ENCODE data around the gene FAM221B.

Gene FAM221B

DNA sequence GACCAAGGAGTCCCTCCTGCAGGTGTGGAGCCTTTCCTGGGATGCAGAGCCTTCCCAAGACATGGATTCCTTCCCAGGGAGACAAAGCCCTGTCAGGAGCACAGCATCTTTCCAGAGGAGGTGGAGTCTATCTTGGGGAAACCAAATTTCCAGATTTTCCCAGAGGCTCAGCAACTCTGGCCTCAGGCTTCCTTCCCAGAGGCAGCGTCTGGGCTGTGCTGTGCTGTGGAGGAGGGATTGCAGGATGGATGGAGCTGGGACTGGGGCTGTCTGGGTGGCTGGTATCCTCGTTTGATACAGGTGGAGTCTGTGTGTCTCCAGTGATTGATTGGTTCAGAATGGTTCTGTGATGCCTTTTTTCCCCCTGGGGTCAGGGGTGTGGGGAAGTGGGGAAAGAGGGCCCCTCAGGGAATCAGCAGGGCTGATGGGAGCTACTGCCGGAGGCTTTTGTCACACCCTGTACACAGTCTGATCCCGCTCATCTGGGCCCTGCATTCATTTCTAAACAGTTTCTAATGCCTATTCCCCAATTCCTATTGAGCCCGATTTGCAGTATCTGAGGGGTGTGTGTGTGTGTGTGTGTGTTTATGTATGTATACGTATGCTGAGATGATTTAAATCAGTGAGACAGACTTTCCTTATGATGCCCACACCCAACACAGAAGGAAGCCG, 25.7 kb upstream of the FAM221B start:
- peaks cover 18% of the 10 kb centered on the region for H3K4me1 ChIP-seq (ENCODE audit: low read depth, poor library complexity, severe bottlenecking)
- no peaks in the 10 kb centered on the region for H3K27me3 ChIP-seq (ENCODE audit: insufficient read depth, low read depth)
- no peak overlapping the region for H3K27ac ChIP-seq
- H3K4me2 ChIP-seq: no peak overlapping the region
- H4K20me1 ChIP-seq (ENCODE audit: insufficient read depth): no peaks in the 10 kb centered on the region
- no peak overlapping the region for H2AFZ ChIP-seq (ENCODE audit: low read depth)
- TF ChIP-seq, protein P1, sequence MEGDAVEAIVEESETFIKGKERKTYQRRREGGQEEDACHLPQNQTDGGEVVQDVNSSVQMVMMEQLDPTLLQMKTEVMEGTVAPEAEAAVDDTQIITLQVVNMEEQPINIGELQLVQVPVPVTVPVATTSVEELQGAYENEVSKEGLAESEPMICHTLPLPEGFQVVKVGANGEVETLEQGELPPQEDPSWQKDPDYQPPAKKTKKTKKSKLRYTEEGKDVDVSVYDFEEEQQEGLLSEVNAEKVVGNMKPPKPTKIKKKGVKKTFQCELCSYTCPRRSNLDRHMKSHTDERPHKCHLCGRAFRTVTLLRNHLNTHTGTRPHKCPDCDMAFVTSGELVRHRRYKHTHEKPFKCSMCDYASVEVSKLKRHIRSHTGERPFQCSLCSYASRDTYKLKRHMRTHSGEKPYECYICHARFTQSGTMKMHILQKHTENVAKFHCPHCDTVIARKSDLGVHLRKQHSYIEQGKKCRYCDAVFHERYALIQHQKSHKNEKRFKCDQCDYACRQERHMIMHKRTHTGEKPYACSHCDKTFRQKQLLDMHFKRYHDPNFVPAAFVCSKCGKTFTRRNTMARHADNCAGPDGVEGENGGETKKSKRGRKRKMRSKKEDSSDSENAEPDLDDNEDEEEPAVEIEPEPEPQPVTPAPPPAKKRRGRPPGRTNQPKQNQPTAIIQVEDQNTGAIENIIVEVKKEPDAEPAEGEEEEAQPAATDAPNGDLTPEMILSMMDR (conservative IDR thresholded peaks at IDR 0.05; ENCODE audit: low read depth, low read length): no peak
- no peak overlapping the region for H3K4me3 ChIP-seq (IDR thresholded peaks at IDR 0.05; ENCODE audit: insufficient read depth, low read depth, low read length)
- H3K79me2 ChIP-seq (ENCODE audit: insufficient read depth, low read depth): no peaks in the 10 kb centered on the region
- no peaks in the 10 kb centered on the region for H3K36me3 ChIP-seq (ENCODE audit: insufficient read depth)
- no peak overlapping the region for H3K9ac ChIP-seq

DNA sequence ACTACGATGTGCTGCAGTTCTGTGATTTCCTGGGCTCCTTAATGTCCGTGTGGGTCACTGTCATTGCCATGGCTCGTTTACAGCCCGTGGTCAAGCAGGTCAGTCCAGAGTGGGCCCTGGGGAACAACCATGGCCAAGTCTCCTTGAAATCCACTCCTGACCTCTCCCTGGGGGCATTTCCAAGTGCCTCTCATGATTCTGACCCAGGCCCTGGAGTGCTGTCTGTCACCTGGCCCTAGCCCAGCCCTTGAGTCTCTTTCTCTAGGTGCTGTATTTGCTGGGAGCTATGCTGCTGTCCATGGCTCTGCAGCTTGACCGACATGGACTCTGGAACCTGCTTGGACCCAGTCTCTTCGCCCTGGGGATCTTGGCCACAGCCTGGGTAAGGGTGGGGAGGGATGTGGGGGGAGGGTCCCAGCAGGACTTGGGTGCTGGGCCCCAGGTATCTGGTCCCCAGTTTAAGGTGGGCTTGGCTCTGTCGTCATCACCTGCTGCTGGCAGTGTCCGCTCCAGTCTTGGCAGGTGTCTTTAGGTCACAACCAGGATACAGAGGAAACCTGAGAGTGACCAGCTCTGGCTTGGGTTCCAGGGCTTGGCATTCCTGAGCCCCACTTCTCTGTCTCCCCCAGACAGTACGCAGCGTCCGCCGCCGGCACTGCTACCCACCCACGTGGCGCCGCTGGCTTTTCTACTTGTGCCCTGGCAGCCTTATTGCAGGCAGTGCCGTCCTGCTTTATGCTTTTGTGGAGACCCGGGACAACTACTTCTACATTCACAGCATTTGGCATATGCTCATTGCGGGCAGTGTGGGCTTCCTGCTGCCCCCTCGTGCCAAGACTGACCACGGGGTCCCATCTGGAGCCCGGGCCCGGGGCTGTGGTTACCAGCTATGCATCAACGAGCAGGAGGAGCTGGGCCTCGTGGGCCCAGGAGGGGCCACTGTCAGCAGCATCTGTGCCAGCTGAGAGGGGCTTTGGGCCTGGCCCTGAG, 24.6 kb upstream of the FAM221B start:
- Histone ChIP-seq H3K27ac (no peak overlapping the region), H3K4me1 (ENCODE audit: low read depth, poor library complexity, severe bottlenecking) (peaks cover 28% of the 10 kb centered on the region), H4K20me1 (ENCODE audit: insufficient read depth) (no peaks in the 10 kb centered on the region), H3K4me2 (no peak overlapping the region), H3K27me3 (ENCODE audit: insufficient read depth, low read depth) (no peaks in the 10 kb centered on the region), H3K4me3 (IDR thresholded peaks at IDR 0.05; ENCODE audit: insufficient read depth, low read depth, low read length) (no peak overlapping the region), H2AFZ (ENCODE audit: low read depth) (no peak overlapping the region), H3K9ac (no peak overlapping the region), H3K79me2 (ENCODE audit: insufficient read depth, low read depth) (no peaks in the 10 kb centered on the region), H3K36me3 (ENCODE audit: insufficient read depth) (no peaks in the 10 kb centered on the region)
- TF ChIP-seq, protein P1 (conservative IDR thresholded peaks at IDR 0.05; ENCODE audit: low read depth, low read length): no peak

DNA sequence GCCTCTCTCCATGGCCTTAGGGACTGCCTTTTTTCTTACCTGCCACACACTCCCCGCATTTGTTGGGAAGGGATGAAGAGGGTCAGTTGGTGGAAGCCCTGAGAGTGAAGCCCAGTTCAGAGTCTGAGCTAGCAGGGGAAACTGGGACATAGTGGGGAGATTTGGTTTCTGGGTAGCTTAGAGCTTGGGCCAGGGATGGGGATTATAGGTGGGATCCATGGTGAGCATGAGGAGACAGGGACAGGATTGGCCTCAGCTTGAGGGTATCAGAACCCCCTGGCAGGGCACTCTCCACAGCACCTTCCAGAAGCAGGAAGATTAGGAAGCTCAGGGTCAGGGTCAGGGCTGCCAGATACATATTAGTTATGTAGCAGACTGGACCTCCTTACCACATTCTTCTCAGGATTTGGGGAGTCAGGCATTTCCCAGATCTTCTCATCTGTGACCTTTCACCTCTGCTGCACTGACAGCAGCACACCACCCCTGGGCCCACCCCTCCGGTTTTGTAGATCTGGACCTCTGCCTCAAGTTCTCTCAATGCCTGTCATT, 23.8 kb upstream of the FAM221B start:
- TF ChIP-seq, protein P1 (conservative IDR thresholded peaks at IDR 0.05; ENCODE audit: low read depth, low read length): no peak
- Histone ChIP-seq H4K20me1 (ENCODE audit: insufficient read depth) (no peaks in the 10 kb centered on the region), H3K36me3 (ENCODE audit: insufficient read depth) (no peaks in the 10 kb centered on the region), H2AFZ (ENCODE audit: low read depth) (no peak overlapping the region), H3K9ac (no peak overlapping the region), H3K27ac (no peak overlapping the region), H3K4me1 (ENCODE audit: low read depth, poor library complexity, severe bottlenecking) (peaks cover 36% of the 10 kb centered on the region), H3K4me2 (no peak overlapping the region), H3K4me3 (IDR thresholded peaks at IDR 0.05; ENCODE audit: insufficient read depth, low read depth, low read length) (no peak overlapping the region), H3K27me3 (ENCODE audit: insufficient read depth, low read depth) (no peaks in the 10 kb centered on the region), H3K79me2 (ENCODE audit: insufficient read depth, low read depth) (no peaks in the 10 kb centered on the region)

DNA sequence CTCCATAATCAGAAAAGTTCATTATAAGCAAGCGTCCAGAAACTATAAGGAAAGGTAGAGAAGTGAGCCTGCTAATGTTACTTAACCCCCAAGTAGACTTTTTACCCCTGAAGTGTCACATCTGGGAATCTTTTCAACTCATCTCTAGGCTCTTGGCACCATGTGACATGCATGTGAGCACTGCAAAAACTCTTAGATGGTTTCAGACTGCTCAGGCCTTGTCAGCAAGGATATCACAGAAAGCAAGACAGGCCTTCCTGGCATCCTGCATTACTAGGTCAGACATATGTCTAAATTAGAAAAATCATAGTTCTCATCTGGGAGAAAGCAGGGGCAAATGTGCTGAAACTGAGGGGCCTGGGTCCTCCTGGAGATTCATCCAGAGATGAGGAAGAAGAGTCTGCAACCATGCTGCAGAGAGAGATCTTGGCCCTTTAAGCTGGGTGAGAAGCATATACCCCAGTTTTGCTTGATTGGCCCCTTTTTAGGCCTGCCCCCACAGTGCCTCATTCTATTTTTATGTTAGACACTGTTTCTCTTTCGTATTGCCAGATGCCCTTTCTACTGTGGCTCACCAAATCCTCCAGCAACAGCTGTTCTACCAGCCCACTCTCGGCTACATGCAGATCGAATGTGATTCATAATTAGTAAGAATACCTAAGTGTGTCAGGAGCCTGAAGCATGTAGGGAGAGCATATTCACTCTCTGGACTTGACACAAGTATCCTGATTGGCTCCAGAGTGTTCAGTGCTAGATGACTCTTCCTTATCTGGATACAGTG, 19.4 kb upstream of the FAM221B start:
- no peaks in the 10 kb centered on the region for H3K27me3 ChIP-seq (ENCODE audit: insufficient read depth, low read depth)
- H3K9ac ChIP-seq: peak overlapping the region; percentile 46
- no peaks in the 10 kb centered on the region for H3K36me3 ChIP-seq (ENCODE audit: insufficient read depth)
- peaks cover 79% of the 10 kb centered on the region for H3K4me1 ChIP-seq (ENCODE audit: low read depth, poor library complexity, severe bottlenecking)
- no peaks in the 10 kb centered on the region for H4K20me1 ChIP-seq (ENCODE audit: insufficient read depth)
- no peak overlapping the region for H3K4me3 ChIP-seq (IDR thresholded peaks at IDR 0.05; ENCODE audit: insufficient read depth, low read depth, low read length)
- H3K79me2 ChIP-seq (ENCODE audit: insufficient read depth, low read depth): no peaks in the 10 kb centered on the region
- peak overlapping the region; percentile 77 for H3K4me2 ChIP-seq
- TF ChIP-seq, protein P1 (conservative IDR thresholded peaks at IDR 0.05; ENCODE audit: low read depth, low read length): no peak
- H2AFZ ChIP-seq (ENCODE audit: low read depth): peak overlapping the region; percentile 37; the same call in 1 of the 2 replicates
- H3K27ac ChIP-seq: peak overlapping the region; percentile 92
